ENCODE results near the gene ADRB2. TPM values are rescaled to one million over a fixed set of nuclear protein-coding genes. Genes with fewer than 3 reads are reported as not detected.

The ADRB2 gene
- total RNA-seq, 2 experiments from 2014 or later: 0.81 to 0.98 TPM

GRCh38 chr5:148785223-148785622 lies 41.2 kb upstream of the ADRB2 start:
- ATAC-seq: no peak
- CTCF ChIA-PET: interaction anchor here (0.6 kb wide), 1 partner anchor 930 kb away, joined by 3 read pairs; no protein-coding TSS in a partner anchor

DNA sequence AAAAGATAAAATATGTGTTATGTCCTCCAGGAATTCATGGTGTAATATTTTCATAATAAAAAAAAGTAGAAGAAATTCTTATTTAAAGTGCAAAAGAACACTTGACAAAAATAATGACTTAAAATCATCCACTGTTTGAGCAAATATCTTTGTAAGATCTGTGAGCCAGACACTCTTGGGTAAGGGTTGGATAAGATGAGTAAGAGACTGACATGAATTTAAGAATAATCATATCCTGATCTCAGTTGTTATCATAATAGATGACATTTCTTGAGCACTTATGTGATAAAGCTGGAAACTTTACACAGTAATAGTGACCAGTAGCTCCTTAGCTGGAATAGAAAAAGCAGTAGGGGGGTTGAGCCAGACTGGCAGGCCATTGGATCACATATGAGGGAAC lies 40.0 kb upstream of the ADRB2 start:
- Mint-ChIP-seq H3K4me1 (ENCODE audit: low read depth) (peaks cover 12% of the 10 kb centered on the region), H3K36me3 (ENCODE audit: low read depth) (no peaks in the 10 kb centered on the region), H3K27me3 (peaks cover 22% of the 10 kb centered on the region), H3K27ac (no peak overlapping the region), H3K9me3 (no peaks in the 10 kb centered on the region), H3K4me3 (no peak overlapping the region)
- ChIA-PET CTCF (no interaction called here), POLR2A (interaction anchor here (0.5 kb wide), 1 partner anchor 11 kb away, joined by 4 read pairs; no protein-coding TSS in a partner anchor)
- TF ChIP-seq CTCF (IDR thresholded peaks at IDR 0.05): no peak
- no peak for ATAC-seq
- DNase-seq: no peak
- intact Hi-C loops (cut with micrococcal nuclease): no loop called here

More at GRCh38 chr5:148785223-148785622, 41.2 kb upstream of the ADRB2 start:
- Mint-ChIP-seq H3K27me3 (peaks cover 22% of the 10 kb centered on the region), H3K9me3 (no peaks in the 10 kb centered on the region), H3K4me1 (ENCODE audit: low read depth) (no peaks in the 10 kb centered on the region), H3K36me3 (ENCODE audit: low read depth) (no peaks in the 10 kb centered on the region), H3K4me3 (no peak overlapping the region), H3K27ac (no peak overlapping the region)
- intact Hi-C loops (cut with micrococcal nuclease): no loop called here
- no peak for DNase-seq
- TF ChIP-seq CTCF (IDR thresholded peaks at IDR 0.05): no peak
- POLR2A ChIA-PET: no interaction called here

- Mint-ChIP-seq H3K36me3 (ENCODE audit: low read depth) (no peaks in the 10 kb centered on the region), H3K27me3 (peaks cover 27% of the 10 kb centered on the region), H3K4me3 (no peak overlapping the region), H3K4me1 (ENCODE audit: low read depth) (peaks cover 27% of the 10 kb centered on the region), H3K27ac (no peak overlapping the region), H3K9me3 (no peaks in the 10 kb centered on the region)
- ATAC-seq (no peak), DNase-seq (no peak)
- no peak for TF ChIP-seq CTCF (IDR thresholded peaks at IDR 0.05)
- ChIA-PET POLR2A (interaction anchor here (0.9 kb wide), 2 partner anchors 18 to 23 kb away, joined by 3 to 4 read pairs; no protein-coding TSS in a partner anchor), CTCF (interaction anchor here (0.7 to 4.9 kb wide), 8 partner anchors 9 to 246 kb away, joined by 3 to 20 read pairs (median 4); no protein-coding TSS in a partner anchor)
- intact Hi-C loops (cut with micrococcal nuclease): no loop called here
These were observed 37.8 kb upstream of the ADRB2 start for GRCh38 chr5:148788636-148789035.

DNA sequence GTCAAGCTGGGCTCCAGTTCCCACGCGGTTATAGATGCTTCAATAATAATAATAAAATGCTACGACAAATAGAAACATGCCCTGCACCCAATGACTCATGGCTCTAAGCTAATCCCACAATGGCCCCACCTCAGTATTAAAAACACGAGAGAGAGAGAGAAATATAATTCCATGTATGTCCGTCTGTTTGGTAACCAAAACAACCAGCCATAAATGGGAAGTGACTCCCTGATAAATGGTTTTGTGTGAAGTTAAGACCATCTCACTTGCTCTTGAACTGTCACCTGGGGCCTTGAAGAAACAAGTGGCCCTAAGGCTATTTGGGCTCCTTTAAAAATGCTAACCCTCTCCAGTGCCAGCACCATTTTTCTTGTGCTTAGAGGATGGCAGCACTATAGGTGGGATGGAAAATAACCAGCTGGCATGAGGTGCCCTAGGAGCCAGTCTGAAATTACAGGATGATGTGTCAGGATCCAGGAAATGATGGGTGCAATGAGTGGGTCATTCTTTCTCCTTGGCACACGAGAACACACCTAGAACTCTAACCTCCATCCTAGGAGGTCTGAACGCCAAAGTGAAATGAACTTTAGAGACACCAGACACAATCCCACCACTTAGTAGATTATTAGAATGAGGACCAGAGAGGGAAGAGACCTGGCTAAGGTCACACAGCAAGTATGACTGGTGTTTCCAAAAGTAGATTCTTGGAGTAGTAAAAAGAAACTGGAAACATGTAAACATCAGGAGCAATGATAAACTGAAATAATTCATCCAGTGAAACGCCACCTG lies 35.7 kb upstream of the ADRB2 start:
- ChIA-PET POLR2A (interaction anchor here (0.8 to 1.6 kb wide), 7 partner anchors 9 to 36 kb away, joined by 3 to 9 read pairs (median 4); partner anchors contain the start of gene ADRB2), CTCF (interaction anchor here (0.9 to 4.9 kb wide), 11 partner anchors 10 to 192 kb away, joined by 3 to 20 read pairs (median 5); no protein-coding TSS in a partner anchor)
- peaks cover 33% of the 10 kb centered on the region for H3K27me3 Mint-ChIP-seq

More for the DNA sequence above, 35.7 kb upstream of the ADRB2 start:
- TF ChIP-seq CTCF (IDR thresholded peaks at IDR 0.05): no peak
- Mint-ChIP-seq H3K27ac (peak overlapping the region; percentile 39), H3K9me3 (no peaks in the 10 kb centered on the region), H3K36me3 (ENCODE audit: low read depth) (no peaks in the 10 kb centered on the region), H3K4me1 (ENCODE audit: low read depth) (peaks cover 34% of the 10 kb centered on the region), H3K4me3 (no peak overlapping the region)
- ATAC-seq: peak; percentile 48
- DNase-seq: no peak
- intact Hi-C loops (cut with micrococcal nuclease): loop anchor here (1.0 to 5.0 kb wide), 2 partner anchors 13 to 37 kb away; partner anchors contain the start of gene ADRB2
